ENCODE data around the gene ABCA7. TPM values are rescaled to one million over a fixed set of nuclear protein-coding genes. Genes with fewer than 3 reads are reported as not detected.

Gene ABCA7
- total RNA-seq, 6 experiments from 2014 or later = 4.8 to 14.6 (median 9.1) TPM

DNA sequence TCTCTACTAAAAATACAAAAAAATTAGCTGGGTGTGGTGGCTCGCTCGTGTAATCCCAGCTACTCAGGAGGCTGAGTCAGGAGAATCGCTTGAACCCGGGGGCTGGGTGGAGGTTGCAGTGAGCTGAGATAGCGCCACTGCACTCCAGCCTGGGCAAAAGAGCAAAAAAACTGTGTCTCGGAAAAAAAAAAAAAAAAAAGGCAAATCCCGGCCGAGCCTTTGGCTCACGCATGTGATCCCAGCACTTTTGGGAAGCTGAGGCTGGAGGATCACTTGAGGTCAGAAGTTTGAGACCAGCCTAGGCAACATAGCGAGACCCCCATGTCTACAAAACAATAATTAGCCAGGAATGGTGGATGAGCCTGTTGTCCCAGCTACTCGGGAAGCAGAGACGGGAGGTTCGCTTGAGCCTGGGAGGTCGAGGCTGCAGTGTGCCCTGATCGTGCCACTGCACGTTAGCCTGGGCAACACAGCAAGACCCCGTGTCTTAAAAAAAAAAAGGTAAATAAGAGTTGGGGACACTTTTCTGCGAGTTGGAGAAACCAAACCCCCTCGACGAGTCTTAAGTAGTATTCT, 63.3 kb downstream of the ABCA7 start:
- Histone ChIP-seq H3K27me3 (no peaks in the 10 kb centered on the region), H3K9me3 (no peaks in the 10 kb centered on the region), H3K27ac (peak overlapping the region; percentile 80 to 89 (median 83)), H3K4me3 (peak overlapping the region in 2 of 3 donors; percentile 38 to 78), H3K36me3 (peaks cover 0 to 21% (median 8%) of the 10 kb centered on the region in 4 donors), H3K4me1 (peaks cover 2 to 46% (median 22%) of the 10 kb centered on the region in 4 donors)
- no peak for ATAC-seq
- intact Hi-C loops (cut with DNase I) = no loop called here
- DNase-seq = no peak
- no peak for TF ChIP-seq POLR2A (IDR thresholded peaks at IDR 0.05)
- TF ChIP-seq, protein P1, sequence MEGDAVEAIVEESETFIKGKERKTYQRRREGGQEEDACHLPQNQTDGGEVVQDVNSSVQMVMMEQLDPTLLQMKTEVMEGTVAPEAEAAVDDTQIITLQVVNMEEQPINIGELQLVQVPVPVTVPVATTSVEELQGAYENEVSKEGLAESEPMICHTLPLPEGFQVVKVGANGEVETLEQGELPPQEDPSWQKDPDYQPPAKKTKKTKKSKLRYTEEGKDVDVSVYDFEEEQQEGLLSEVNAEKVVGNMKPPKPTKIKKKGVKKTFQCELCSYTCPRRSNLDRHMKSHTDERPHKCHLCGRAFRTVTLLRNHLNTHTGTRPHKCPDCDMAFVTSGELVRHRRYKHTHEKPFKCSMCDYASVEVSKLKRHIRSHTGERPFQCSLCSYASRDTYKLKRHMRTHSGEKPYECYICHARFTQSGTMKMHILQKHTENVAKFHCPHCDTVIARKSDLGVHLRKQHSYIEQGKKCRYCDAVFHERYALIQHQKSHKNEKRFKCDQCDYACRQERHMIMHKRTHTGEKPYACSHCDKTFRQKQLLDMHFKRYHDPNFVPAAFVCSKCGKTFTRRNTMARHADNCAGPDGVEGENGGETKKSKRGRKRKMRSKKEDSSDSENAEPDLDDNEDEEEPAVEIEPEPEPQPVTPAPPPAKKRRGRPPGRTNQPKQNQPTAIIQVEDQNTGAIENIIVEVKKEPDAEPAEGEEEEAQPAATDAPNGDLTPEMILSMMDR (IDR thresholded peaks at IDR 0.05) = no peak
- WGBS (ENCODE audit: insufficient coverage, low coverage, low lambda C conversion rate, missing lambda C conversion rate) = 15% methylated on average over 11 of the region's 20 CpGs

- no peaks in the 10 kb centered on the region for H3K9me3 ChIP-seq
- peak; percentile 99 for TF ChIP-seq POLR2A (IDR thresholded peaks at IDR 0.05)
- TF ChIP-seq, protein P1 (IDR thresholded peaks at IDR 0.05) = no peak
- 0% methylated on average over 27 of the region's 75 CpGs for WGBS (ENCODE audit: insufficient coverage, low coverage, low lambda C conversion rate, missing lambda C conversion rate)
- ATAC-seq = peak; percentile 71 to 88 (median 85)
- no peaks in the 10 kb centered on the region for H3K27me3 ChIP-seq
- peak within 1 kb of the TSS; percentile 83 to 94 (median 92) for H3K27ac ChIP-seq
- peaks cover 0 to 25% (median 9%) of the 10 kb centered on the region in 4 donors for H3K36me3 ChIP-seq
- intact Hi-C loops (cut with DNase I) = no loop called here
- peak within 1 kb of the TSS; percentile 68 to 79 (median 78) for H3K4me3 ChIP-seq
- peak; percentile 100 for DNase-seq
- peaks cover 2 to 42% (median 19%) of the 10 kb centered on the region in 4 donors for H3K4me1 ChIP-seq
Measured at GRCh38 chr19:1103708-1104310, 63.9 kb downstream of the ABCA7 start, which contains the start of gene GPX4. TSS of gene GPX4 (plus strand) at chr19:1103994. CDS start at chr19:1104044, 50 bp downstream.

GRCh38 chr19:1104311-1105007, 64.6 kb downstream of the ABCA7 start:
- peak; percentile 18 to 56 (median 41) for ATAC-seq
- Histone ChIP-seq H3K4me3 (peak overlapping the region; percentile 68 to 79 (median 78)), H3K9me3 (no peaks in the 10 kb centered on the region), H3K36me3 (peaks cover 0 to 30% (median 12%) of the 10 kb centered on the region in 4 donors), H3K27ac (peak overlapping the region; percentile 83 to 94 (median 92)), H3K27me3 (no peaks in the 10 kb centered on the region), H3K4me1 (peaks cover 2 to 35% (median 14%) of the 10 kb centered on the region in 4 donors)
- 0% methylated on average over 1 of the region's 93 CpGs for WGBS (ENCODE audit: insufficient coverage, low coverage, low lambda C conversion rate, missing lambda C conversion rate)
- peak; percentile 87 to 88 (median 88) for DNase-seq
- intact Hi-C loops (cut with DNase I) = no loop called here
- TF ChIP-seq, protein P1 (IDR thresholded peaks at IDR 0.05) = peak in 1 of 4 donors; percentile 11
- peak; percentile 14 for TF ChIP-seq POLR2A (IDR thresholded peaks at IDR 0.05)

DNA sequence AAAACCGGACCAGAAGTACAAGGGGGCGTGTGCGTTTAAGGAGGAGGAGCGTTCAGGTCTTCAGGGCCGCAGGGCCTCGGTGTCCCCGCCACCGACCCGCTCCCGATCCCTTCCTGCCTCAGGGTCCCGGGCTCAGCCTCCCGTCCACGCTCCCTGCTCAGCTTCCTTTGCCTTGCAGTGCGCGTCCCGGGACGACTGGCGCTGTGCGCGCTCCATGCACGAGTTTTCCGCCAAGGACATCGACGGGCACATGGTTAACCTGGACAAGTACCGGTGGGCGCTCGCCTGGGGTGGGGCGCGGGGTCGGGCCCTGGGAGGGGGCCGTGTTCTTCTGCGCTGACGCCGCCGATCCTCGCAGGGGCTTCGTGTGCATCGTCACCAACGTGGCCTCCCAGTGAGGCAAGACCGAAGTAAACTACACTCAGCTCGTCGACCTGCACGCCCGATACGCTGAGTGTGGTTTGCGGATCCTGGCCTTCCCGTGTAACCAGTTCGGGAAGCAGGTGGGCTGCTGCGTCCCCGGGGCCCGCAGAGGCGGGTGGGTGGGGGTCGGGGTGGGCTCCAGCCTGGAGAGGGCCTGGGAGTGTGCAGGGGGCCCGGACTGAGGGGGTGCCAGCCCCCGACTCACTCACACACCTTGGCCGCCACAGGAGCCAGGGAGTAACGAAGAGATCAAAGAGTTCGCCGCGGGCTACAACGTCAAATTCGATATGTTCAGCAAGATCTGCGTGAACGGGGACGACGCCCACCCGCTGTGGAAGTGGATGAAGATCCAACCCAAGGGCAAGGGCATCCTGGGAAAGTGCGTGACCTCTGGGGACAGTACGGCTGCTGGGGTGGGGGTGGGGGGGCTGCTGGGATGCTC, 65.3 kb downstream of the ABCA7 start:
- H3K4me1 ChIP-seq = peaks cover 2 to 31% (median 14%) of the 10 kb centered on the region in 4 donors
- no peak for DNase-seq

More for the DNA sequence above, 65.3 kb downstream of the ABCA7 start:
- H3K27me3 ChIP-seq = no peaks in the 10 kb centered on the region
- ATAC-seq = no peak
- peak overlapping the region; percentile 83 to 94 (median 92) for H3K27ac ChIP-seq
- no peak for TF ChIP-seq POLR2A (IDR thresholded peaks at IDR 0.05)
- TF ChIP-seq, protein P1 (IDR thresholded peaks at IDR 0.05) = no peak
- H3K9me3 ChIP-seq = no peaks in the 10 kb centered on the region
- 10% methylated on average over 2 of the region's 69 CpGs for WGBS (ENCODE audit: insufficient coverage, low coverage, low lambda C conversion rate, missing lambda C conversion rate)
- intact Hi-C loops (cut with DNase I) = no loop called here
- peak overlapping the region; percentile 68 to 79 (median 78) for H3K4me3 ChIP-seq
- H3K36me3 ChIP-seq = peaks cover 0 to 30% (median 12%) of the 10 kb centered on the region in 4 donors

Data from right lobe of liver (tissue), 6 donors.